ENCODE results near the gene RALGDS.

Gene RALGDS

DNA sequence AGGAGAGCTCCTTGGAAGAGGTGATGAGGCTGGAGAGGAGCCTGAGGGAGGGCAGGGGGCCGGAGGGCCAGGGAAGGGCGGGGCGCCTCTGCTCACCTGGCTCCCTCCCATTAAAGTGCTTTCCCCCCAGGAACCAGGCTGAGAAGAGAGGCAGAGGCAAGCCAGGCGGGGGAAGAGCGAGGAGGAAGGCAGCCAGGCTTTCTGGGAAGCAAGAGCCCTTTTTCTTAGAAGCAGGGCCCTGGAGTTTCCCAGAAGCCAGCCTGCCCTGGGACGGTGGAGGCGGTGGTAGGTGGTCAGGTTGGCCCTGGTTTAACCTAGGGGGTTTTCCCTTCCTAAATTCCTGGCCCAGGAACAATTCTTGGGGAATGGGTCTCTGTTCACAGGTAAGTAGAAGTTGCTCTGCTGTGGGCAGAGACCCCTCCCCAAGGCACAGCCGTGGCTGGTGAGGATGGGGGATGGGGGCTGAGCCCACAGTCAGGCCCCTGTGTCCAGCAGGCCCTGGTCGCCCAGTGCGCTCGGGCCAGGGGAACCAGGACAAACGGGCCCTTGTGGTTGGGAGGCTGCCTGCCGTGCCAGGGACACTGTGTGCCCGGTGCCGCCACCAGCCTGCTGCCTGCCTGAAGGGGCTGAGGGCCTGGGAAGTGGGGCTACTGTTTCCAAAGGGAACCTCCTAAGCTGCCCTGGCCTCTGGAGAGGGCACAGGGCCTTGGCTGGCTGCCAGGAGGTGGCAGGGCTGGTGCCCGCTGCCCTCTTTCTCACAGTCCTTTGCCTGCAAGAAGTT, 16.6 kb upstream of the RALGDS start:
- peak in 48 of 51 donors; percentile 49 to 98 (median 86) for DNase-seq

DNA sequence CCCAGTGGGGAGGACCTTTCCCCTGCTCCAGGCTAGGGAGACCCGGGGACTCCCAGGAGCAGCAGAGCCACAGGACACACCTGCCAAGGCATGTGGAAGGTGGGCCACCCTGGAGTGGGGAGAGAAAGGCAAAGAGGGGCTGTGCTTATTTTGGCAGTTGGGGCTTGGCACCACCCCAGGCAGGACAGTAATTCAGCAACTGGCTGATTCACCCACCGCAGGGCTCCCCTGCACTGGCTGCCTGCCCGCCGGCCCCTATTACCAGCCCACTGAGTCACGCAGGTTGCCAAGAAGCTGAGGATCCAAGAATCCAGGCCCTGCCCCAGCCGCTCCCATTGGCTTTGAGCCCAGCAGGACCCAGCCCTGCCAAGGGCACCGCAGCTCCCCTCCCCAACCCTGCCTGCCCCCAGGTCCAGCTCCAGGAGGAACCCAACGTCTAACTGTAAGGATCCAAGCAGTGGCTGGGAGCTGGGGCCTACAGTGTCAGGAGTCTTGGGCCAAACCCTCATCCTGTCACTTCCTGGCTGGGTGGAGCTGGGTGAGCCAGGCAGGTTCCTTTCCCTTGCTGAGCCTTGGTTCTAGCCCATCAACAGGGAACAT, 14.2 kb upstream of the RALGDS start:
- peak in 26 of 51 donors; percentile 24 to 84 (median 50) for DNase-seq

DNA sequence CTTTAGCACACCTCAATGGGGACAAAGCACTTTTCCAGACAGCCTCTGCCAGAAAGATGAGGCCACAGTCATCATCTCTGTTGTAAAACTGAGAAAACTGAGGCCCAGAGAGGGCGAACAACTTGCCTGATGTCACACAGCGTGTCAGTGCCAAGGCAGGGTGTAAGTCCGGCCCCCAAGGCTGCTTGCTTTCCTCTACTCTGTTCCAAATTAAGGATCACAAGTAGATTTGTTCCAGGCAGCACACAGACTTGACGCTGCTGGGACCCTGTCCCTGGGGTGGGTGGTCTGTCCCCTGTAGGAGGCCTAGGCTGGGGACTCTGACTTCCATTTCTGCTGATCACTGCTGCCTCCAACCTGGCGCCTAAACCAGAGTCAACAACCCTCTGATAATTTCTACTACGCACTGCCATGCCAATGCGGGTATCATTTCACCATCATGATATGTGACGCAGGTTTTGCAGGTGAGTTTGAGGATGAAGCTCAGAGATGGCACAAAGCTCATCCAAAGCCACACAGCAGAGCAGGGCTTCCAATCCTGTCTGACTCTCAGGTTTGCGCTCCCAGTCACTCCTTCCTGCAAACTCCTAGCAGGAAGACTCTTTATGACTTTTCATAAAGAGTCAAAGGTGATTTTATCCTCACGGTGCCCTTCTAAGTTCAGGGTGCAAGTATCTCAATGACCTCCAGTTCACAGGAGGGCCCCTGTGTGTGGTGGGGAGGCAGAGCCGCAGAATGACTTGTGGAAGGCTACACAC, 13.5 kb upstream of the RALGDS start:
- no peak for DNase-seq

DNA sequence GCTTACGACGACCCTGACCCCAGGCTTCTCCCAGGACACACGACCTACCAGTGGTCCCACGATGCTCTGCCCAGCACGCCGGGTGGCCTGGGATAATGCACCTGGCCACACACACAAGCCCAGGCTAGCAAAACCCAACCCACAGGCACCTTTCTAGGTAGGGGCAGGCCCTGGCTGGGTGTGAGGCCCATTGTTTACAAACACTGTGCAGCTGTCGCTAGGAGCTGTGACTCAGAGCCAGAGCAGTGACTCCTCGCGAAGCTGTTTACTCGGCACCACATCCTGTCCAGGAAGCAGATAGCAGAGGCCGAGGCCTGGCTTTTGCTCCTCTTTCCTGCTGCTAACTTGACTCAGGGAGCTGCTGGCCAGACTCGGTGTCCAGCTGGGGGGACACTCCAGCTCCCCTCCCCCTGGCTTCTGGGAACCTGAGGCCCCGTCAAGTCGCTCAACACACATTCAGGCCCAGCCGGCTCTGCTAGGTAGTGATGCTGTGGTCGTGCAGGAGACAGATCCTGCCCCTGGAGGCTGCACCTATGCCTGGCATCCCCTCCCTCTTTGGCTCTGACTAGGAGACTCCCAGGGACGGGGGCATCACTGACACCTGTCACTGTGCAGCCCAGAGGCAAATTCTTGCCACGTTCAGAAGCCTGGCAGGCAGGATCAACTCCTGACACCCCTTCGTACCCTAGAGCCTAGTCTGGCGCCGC, 12.8 kb upstream of the RALGDS start:
- DNase-seq, result peak in 40 of 51 donors; percentile 41 to 89 (median 76)

DNA sequence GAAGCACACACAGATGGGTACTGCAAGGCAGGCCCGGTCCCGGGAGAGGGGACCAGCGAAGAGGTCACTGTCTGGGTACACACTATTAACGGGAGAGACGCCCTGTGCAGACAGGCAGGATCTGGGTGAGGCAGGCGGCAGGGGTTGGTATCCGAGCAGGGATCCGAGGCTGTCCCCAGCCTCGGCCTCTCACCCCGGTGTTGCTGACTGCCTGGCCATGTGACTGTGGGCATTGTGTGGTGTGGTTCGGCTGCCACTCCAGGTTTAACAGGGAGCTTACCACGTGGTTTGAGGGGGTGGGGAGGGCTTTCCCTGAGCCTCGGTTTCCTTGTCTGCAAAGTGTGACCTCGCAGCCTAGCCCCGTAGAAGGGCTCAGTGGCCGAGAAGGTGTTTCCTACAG, 11.1 kb upstream of the RALGDS start:
- DNase-seq, result peak in 14 of 51 donors; percentile 23 to 50 (median 40)

DNA sequence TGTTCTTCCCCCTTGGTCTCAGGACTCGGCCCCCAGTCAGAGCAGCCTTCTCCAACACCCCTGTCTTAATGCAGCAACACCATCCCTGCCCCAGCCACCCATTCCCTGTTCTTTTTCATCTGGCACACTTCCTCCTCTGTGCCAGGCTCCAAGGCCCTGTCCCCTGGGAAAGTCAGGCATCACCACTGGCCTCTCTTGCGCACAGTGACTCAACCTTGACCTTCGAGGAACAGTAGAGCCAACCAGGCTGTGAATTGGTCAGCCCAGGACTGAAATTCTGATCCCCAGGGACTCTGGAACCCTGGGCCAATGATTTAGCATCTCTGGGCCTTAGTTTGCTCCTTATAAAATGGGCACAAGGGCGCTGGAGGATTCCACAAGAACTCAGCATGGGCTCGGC, 10.5 kb upstream of the RALGDS start:
- DNase-seq, result no peak

DNA sequence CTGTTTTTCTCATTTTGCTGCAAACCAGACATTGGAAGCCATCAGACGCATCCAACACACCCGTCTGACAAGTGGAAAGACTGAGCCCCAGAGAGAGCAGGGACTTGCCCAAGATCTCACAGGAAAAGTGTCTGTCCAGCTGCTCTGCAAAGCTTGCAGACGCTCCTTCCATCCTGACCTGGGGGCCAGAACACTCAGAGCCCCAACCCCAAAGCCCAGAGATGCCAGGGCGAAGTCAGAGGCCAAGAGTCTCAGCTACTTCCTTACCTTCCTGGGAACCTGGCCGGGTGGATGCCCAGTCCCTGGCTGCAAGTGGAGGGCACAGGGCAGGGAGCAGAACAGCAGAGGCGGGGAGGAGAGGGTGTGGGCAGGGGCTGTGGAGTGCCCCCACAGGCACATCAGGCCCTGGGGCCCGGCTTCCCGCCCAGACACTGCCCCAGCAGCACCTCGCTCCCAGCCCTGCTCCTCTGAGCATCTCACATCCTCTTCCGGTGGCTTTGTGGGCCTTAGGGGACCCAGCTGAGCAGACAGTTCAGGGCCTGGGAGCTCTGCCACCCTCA, 9.7 kb upstream of the RALGDS start:
- no peak for DNase-seq

DNA sequence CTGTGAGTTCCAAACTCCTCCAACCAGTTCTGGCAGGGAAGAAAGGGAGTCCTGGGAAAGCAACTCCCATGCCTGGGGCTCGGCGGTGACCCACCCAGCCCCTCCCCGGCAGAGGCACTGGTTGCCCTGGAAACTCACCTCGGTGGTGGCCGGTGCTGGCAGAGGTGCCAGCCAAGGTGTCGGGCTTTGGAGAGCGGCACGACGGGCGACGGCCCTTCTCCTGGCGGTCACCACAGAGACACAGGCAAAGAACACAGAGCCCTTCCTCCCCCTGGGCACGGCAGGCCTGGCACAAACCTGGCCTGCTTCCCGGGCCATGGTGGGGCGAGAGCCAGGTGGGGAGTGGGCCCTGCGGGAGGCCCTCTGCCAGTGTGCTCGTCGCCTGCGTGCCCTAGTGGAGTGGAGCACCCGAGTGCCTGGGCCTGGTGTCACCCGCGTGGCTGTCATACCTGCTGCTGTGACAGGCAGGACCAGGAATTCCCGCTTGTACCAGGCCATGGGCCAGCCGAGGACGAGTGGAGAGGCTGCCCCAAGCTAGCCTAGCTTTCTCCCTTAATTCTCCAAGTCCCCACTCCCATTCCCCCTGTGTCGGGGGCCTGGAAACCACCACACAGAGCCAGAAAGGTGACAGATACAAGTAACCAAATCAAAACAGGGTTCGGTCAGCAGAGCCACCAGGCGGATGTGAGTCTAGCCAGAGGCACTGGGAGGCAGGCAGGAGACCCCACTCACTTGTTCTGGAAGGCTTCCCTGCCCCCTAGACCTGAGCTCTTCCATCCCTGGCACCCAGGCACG, 8.2 kb upstream of the RALGDS start:
- peak in 30 of 51 donors; percentile 20 to 71 (median 47) for DNase-seq

DNA sequence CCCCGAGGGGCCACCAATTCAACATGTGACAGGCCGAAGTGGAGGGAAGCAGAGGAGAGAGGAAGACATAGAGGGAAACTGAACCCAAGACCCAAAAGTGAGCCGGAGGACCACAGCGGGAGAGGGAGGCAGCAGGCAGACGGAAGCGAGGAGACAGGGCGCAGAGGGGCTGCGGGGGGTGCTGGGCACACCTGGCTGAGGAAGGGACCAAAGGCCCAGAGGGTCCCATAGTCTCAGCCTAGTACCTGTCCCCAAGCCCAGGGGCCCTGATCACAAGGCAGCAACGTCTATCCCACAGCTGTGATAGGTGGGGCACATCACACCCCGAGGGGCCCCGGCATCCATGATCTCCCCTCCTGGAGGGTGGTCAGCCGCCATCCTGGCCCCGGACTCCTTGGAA, 7.1 kb upstream of the RALGDS start:
- no peak for DNase-seq

DNA sequence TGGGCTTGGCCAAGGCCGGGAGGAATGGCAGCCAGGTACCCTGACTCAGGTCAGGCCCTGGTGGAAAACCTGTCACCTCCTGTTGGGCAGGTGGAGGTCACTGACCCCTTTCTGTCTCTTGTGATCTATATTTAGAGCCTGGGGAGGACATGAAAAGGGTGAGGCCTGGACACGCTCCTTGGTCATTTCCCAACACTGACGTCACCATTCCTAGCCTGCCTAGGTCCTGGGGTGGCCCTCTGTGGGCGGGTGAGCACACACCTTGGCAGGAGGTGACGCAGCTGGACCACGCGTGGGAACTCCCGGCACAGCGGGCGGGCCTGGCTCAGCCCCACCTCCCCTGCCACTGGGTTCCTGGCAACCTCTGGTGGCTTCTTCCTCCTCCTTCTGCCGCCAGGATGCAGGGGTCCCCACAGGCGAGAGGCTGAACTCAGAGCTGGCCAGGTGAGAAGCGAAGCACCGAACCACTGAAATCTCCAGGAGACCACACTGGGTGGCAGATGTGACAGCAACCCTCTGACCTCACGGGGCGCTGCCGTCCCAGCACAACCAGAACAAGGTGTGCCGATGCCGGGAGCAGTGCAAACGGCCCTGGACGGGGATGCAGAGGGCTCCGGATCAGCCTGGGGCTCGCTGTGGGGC, 6.4 kb upstream of the RALGDS start:
- DNase-seq, result peak in 2 of 51 donors; percentile 19 to 33

DNA sequence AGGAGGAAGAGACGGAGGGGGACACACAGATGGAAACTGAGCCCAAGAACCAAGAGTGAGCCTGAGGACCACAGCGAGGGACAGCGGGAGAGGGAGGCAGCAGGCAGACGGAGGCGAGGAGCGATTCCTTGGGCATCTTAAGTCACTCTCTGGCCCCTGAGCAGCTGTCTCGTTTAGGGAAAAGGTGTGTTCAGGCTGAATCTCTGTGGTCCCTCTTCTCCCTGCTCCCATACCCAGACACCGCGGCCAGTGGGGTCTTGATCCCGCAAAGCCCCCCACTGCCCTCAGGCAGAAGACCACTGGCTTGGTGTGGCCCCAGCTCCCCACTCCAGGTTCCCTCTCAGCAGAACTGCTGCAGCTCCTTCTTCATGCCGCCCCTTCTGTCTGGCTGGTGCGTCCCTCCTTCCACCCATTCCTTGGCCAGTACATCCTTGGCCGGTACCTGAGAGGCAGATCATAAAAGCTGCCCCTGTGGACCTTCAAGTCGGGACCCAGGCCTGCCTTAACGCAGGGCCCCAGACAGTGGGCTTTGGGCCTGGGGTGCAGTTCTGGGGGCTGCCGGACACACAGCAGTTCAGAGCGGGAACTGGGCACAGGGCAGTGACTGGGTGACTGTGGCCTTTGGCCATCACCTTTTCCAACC, 5.8 kb upstream of the RALGDS start:
- no peak for DNase-seq

DNA sequence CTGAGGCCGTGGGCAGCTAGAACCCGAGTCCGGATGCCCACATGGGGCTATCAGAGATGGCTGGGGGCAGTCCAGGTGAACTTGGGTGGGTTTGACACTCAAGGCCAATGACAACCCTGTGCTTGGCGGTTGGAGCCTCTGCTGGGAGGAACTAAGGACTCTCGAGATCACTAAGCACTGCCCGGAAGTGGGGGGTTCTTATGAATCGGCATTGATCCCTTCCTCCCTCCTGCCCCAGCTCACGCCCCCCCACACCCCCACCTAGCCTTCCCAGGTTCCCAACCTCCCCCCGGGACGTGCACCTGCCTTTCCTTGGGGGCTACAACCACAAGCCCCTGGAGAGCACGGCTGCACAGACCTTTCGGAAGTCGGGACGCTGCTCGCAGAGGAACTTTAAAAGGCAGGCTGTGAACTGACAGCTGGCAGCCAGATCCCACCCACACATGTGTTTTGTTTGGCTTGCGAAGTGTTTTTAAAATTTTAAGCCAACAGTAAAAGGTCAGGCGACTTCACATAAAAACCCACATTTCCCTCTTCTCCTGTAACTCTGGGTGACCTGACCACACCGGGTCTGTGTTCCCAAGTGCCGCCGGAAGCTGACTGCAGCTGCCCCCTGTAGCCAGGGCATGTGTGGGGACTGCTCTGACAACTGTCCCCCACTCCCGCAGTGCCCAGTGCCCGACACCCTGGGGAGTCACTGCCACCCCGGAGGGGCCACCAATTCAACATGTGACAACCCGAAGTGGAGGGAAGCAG, 5.1 kb upstream of the RALGDS start:
- DNase-seq, result peak in 7 of 51 donors; percentile 21 to 71 (median 30)

DNA sequence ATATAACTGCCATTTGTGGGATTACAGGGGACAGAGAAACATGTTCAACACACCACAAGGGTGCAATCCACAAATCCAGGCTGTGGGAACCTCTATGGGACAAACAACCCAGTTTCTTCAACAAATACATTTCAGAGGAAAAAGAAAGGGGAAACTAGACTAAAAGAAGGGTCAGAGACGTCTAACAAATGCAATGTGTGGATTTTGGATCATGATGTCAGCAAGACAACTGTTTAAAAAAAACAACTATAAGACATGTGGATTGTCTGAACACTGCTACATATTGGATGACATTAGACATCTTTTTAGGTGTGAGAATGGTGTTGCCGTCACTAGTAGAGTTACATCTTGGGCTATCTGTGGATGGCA, 3.9 kb upstream of the RALGDS start:
- DNase-seq, result no peak

DNA sequence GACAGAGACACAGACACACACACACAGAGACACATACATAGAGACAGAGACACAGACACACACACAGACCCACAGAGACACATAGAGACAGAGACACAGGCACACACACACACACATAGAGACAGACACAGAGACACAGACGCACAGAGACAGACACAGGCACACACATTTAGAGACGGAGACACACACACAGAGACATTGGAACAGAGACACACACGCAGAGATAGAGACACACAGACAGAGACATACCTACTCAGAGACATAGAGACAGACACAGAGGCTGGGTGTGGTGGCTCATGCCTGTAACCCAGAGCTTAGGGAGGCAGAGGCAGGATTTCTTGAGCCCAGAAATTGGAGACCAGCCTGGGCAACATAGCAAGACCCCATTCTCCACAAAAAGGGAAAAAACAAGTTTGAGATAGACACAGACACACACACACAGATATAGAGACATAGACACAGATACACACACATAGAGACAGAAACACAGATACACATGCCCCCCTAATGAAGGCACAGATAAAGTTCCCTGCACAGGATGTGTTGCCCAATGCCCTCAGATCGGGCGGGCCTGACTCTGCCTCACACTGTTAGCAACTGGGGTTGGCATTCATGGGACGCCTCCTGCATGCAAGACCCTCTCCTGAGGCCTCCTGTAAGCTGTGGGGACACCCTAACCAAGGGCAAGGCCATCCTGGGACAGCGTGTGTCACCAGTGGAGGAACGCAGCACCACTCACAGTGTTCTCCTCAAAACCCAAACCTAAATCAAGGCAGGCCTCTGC, 3.3 kb upstream of the RALGDS start:
- no peak for DNase-seq

DNA sequence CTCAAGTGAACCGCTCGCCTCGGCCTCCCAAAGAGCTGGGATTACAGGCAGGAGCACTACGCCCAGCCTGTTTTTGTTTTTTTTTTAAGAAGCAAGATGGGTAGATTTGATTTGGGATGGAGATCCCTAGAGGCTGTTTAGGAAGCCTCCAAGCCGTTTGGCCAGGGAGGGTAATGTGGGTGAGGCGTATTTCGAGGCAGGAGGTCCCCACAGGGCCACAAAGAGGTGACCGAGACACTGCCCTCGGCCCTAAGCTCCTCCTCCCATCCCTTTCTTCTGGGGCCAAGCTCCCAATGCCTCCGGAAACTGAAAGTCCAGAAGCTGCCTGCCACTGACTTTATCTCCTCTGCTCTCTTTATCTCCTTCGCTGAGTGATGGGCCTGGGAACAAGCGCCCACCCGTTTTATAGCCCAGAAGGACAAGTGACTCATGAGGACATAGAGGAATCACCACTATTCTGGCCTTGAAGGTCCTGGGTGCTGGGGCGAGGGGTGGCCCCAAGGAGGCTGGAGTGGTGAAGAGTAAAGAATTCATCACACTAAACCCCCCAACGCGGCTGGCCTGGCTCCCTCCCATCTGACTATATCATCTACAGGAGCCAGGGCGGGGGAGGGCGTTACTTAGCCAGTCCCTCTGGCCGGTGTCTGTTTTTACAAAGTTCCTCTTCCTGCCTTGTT, 2.0 kb upstream of the RALGDS start:
- no peak for DNase-seq

DNA sequence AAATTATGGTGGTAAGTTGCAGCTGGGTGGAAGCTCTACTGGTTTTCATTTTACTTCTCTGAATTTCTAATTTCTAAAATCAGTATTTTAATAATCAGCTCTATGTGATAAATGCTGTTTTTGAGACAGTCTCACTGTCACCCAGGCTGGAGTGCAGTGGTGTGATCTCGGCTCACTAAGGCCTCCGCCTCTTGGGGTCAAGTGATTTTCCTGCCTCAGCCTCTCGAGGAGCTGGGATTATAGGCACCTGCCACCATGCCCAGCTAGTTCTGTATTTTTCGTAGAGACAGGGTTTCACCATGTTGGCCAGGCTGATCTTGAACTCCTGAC, 1.5 kb upstream of the RALGDS start:
- no peak for DNase-seq

DNA sequence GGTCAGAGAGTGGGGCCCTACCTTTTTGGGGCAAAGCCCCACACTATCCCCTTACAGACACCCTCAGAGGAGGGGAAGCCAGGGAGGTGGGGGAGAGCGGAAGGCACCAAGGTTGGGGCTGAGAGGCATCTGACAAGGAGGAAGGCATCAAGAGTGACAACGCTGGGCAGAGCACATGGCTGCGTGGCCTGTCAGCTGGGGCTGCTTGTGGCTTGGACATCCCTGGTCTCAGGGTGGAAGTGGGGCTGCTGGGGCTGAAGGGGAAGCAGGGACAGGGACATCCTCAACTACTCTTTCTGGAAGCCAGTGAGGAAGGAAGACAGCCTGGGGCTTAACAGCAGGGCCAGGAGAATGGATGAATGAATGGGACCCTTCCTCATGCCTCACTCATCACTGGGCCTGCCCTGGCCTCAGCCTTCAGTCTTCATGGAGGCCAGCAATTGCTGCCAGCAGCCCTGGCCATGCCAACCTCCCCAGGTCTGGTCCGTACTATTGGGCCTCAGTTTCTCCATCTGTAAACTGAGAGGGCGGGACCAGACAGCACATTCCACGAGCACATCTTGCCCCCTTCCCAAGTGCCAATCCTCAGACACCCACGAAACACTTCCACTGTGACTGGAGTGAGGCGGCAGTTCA, 993 bp upstream of the RALGDS start:
- peak in 14 of 51 donors; percentile 27 to 66 (median 43) for DNase-seq

All from hypothalamus (tissue), 51 donors.